Measurements from ENCODE around the gene IRF7.

The IRF7 gene

DNA sequence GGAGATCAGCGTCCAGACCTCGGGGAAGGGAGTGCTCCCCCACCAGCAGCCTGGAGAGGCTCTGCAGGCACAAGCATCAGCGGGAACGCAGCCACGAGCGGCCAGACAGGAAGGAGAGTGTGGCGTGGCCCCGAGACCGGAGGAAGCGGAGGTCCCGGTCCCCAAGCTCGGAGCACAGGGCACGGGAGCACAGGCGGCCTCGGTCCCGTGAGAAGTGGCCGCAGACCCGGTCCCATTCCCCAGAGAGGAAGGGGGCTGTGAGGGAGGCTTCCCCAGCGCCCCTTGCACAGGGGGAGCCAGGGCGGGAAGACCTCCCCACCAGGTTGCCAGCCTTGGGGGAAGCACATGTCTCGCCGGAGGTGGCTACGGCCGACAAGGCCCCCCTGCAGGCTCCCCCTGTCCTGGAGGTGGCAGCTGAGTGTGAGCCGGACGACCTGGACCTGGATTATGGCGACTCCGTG, 6.9 kb downstream of the IRF7 start:
- peaks cover 42% of the 10 kb centered on the region for H3K36me3 Mint-ChIP-seq (ENCODE audit: low read depth)
- TF ChIP-seq, protein P1, sequence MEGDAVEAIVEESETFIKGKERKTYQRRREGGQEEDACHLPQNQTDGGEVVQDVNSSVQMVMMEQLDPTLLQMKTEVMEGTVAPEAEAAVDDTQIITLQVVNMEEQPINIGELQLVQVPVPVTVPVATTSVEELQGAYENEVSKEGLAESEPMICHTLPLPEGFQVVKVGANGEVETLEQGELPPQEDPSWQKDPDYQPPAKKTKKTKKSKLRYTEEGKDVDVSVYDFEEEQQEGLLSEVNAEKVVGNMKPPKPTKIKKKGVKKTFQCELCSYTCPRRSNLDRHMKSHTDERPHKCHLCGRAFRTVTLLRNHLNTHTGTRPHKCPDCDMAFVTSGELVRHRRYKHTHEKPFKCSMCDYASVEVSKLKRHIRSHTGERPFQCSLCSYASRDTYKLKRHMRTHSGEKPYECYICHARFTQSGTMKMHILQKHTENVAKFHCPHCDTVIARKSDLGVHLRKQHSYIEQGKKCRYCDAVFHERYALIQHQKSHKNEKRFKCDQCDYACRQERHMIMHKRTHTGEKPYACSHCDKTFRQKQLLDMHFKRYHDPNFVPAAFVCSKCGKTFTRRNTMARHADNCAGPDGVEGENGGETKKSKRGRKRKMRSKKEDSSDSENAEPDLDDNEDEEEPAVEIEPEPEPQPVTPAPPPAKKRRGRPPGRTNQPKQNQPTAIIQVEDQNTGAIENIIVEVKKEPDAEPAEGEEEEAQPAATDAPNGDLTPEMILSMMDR (IDR thresholded peaks at IDR 0.05; ENCODE audit: unreplicated experiment in 3 of 3) = no peak
- H3K4me3 Mint-ChIP-seq = no peak overlapping the region
- H3K4me1 Mint-ChIP-seq = peaks cover 9% of the 10 kb centered on the region
- H3K9me3 Mint-ChIP-seq = no peaks in the 10 kb centered on the region
- H3K27ac Mint-ChIP-seq = no peak overlapping the region
- no peaks in the 10 kb centered on the region for H3K27me3 Mint-ChIP-seq (ENCODE audit: low read depth)

DNA sequence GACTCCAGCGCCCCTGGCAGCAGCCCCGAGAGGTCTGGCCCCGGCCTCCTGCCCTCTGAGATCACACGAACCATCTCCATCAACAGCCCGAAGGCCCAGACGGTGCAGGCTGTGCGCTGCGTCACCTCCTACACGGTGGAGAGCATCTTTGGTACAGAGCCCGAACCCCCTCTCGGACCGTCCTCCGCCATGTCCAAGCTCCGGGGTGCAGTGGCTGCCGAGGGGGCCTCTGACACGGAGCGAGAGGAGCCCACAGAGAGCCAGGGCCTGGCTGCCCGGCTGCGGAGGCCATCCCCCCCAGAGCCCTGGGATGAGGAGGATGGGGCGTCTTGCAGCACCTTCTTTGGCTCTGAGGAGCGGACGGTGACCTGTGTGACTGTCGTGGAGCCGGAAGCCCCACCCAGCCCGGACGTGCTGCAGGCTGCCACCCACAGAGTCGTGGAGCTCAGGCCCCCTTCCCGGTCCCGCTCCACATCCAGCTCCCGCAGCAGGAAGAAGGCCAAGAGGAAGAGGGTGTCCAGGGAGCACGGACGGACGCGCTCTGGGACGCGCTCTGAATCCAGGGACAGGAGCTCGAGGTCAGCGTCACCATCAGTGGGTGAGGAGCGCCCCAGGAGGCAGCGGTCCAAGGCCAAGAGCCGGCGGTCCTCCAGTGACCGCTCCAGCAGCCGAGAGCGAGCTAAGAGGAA, 7.6 kb downstream of the IRF7 start:
- Mint-ChIP-seq H3K9me3 (no peaks in the 10 kb centered on the region), H3K27me3 (ENCODE audit: low read depth) (no peaks in the 10 kb centered on the region)

DNA sequence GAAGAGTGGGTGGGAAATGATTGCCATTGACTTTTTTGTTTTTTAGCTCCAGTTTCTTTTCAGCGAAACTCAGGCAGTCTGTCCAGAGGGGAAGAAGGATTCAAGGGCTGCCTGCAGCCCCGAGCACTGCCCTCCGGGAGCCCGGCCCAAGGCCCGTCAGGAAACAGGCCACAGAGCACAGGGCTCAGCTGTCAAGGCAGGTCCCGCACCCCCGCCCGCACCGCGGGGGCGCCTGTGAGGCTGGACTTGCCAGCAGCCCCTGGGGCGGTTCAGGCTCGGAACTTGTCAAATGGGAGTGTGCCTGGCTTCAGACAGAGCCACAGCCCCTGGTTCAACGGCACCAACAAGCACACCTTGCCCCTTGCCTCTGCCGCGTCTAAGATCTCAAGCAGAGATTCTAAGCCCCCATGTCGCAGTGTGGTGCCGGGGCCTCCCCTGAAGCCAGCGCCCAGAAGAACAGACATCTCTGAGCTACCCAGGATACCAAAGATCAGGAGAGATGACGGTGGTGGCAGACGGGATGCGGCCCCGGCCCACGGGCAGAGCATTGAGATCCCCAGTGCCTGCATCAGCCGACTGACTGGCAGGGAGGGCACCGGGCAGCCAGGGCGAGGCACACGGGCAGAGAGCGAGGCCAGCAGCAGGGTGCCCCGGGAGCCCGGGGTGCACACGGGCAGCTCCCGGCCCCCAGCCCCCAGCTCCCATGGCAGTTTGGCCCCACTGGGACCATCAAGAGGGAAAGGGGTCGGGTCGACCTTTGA, 8.6 kb downstream of the IRF7 start:
- TF ChIP-seq, protein P1 (IDR thresholded peaks at IDR 0.05; ENCODE audit: unreplicated experiment in 3 of 3) = no peak
- H3K4me1 Mint-ChIP-seq = peaks cover 5% of the 10 kb centered on the region

More for the DNA sequence above, 7.6 kb downstream of the IRF7 start:
- TF ChIP-seq, protein P1 (IDR thresholded peaks at IDR 0.05; ENCODE audit: unreplicated experiment in 3 of 3) = no peak
- Mint-ChIP-seq H3K27ac (no peak overlapping the region), H3K4me1 (peaks cover 9% of the 10 kb centered on the region), H3K36me3 (ENCODE audit: low read depth) (peaks cover 46% of the 10 kb centered on the region), H3K4me3 (no peak overlapping the region)

DNA sequence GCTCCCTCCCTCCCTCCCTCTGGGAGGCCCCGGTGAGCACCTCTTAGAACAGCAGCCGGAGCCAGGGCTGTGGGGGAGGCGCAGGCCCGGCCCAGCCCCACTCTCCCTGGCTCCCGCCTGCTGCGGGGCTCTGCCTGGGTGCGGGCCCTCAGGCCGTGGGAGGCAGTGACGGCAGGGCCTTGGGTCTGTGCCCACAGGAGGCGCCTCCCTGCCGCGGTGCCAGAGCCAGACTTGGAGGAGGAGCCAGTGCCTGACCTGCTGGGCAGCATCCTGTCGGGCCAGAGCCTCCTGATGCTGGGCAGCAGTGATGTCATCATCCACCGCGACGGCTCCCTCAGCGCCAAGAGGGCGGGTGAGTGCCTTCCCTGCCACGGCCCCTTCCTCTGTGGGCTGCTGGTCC, 9.5 kb downstream of the IRF7 start:
- Mint-ChIP-seq H3K27ac (no peak overlapping the region), H3K36me3 (ENCODE audit: low read depth) (peaks cover 49% of the 10 kb centered on the region), H3K4me3 (no peak overlapping the region), H3K27me3 (ENCODE audit: low read depth) (no peaks in the 10 kb centered on the region), H3K4me1 (no peaks in the 10 kb centered on the region), H3K9me3 (no peaks in the 10 kb centered on the region)
- TF ChIP-seq, protein P1 (IDR thresholded peaks at IDR 0.05; ENCODE audit: unreplicated experiment in 3 of 3) = no peak

More for the DNA sequence above, 8.6 kb downstream of the IRF7 start:
- peaks cover 45% of the 10 kb centered on the region for H3K36me3 Mint-ChIP-seq (ENCODE audit: low read depth)
- no peaks in the 10 kb centered on the region for H3K9me3 Mint-ChIP-seq
- no peak overlapping the region for H3K4me3 Mint-ChIP-seq
- H3K27me3 Mint-ChIP-seq (ENCODE audit: low read depth) = no peaks in the 10 kb centered on the region
- H3K27ac Mint-ChIP-seq = no peak overlapping the region

DNA sequence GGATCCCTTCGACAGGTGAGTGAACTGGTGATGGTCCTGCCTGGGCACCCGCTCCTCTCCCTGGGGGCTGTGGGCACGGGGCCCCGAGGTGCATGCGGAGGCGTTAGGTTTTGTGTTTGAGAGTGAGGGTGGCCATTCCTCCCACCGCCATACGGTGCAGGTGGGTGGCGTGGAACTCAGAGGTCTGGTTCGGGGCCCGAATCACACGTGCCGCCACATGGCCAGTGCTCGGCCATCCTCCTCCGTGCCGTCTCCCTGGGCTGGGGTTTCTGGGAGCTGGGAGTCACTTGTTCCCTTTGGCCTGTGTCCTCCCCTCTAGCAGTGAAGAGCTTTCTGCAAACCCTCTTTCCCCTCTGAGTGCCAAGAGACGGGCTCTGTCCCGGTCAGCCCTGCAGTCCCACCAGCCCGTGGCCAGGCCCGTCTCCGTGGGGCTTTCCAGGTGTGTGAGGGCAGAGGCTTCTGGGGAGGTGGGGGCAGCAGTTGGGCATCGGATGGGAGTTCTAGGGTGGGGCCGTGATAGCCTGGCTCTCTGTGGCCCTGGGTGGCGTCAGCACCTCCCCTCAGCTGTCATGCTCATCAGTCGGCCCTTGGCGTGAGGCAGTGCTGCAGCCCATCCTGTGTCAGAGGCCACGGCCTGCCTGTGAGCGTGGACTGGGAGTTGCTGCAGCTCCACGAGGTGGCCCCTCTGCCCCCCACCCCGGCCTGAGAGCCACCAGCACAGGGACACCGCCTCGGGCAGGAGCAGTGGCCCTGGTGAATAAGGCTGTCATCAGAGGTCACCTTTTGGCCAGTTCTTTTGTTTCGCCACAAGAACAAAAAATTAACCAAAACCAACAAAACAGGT, 10.2 kb downstream of the IRF7 start:
- H3K9me3 Mint-ChIP-seq = no peaks in the 10 kb centered on the region
- H3K4me1 Mint-ChIP-seq = no peaks in the 10 kb centered on the region
- H3K36me3 Mint-ChIP-seq (ENCODE audit: low read depth) = peaks cover 45% of the 10 kb centered on the region
- H3K27ac Mint-ChIP-seq = no peak overlapping the region
- H3K4me3 Mint-ChIP-seq = no peak overlapping the region
- TF ChIP-seq, protein P1 (IDR thresholded peaks at IDR 0.05; ENCODE audit: unreplicated experiment in 3 of 3) = no peak
- H3K27me3 Mint-ChIP-seq (ENCODE audit: low read depth) = no peaks in the 10 kb centered on the region
